HG03196 (cell line): ENCODE results near the gene RNF31.

ENCODE experiments used
- ATAC-seq: cut with Tn5 transposase; IDR thresholded peaks from one replicate; pipeline ENCODE4 v1.9.1; 2021; ENCODE audit not compliant: unreplicated experiment

The RNF31 gene

DNA sequence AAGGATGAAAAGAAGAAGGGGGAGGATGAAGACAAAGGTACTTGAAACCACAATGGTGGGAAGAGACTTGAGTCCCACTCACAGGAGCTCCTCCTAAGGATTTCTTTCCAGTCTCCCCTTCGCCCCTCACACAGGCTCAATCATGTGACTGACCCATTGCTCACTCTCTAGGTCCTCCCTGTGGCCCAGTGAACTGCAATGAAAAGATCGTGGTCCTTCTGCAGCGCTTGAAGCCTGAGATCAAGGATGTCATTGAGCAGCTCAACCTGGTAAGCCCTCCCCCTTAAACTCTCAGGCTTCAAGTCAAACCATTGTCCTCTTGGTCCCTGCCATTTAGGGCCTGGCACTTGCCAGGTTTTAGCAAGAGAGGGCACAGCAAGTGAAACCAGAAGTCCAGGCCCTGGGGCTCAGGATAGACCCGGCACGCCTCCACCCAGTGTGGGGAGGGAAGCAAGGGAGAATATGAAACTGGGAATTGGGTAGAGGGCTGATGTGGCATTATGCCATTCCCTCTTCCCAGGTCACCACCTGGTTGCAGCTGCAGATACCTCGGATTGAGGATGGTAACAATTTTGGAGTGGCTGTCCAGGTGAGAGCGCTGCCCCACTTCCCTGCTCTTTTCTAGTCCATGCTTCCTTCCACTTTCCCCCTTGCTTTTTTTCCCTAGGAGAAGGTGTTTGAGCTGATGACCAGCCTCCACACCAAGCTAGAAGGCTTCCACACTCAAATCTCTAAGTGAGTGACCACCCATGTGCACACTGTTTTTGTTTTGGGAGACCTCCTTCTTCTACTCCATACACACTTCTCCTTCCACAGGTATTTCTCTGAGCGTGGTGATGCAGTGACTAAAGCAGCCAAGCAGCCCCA, 9.5 kb upstream of the RNF31 start:
- ATAC-seq = no peak

DNA sequence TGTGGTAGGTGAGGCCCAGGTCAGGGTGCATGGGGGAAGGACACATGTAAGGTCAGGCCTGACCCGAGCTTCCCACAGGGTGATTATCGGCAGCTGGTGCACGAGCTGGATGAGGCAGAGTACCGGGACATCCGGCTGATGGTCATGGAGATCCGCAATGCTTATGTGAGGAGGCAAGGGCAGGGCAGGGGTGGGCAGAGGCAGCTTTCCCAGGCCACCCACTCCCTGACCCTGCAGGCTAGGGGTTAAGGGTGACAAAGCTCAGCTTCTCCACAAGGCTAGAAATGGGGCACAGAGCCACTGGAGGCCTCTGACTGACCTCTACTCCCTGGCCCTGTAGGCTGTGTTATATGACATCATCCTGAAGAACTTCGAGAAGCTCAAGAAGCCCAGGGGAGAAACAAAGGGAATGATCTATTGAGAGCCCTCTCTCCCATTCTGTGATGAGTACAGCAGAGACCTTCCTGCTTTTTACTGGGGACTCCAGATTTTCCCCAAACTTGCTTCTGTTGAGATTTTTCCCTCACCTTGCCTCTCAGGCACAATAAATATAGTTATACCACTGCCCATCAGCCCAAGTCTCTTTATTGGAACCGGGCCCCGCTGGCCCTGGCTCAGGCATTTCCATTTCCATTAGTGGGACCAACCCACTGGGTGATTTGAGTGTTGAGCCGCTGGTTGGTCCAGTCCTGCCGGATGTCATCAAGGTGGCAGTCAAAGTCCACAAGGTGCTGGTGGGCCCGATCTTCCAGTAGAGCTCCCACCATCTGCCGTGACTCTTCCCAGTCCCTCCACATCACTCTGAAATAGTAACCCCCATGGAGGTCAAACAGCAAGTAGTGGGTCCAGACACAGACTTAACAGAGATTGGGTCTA, 8.7 kb upstream of the RNF31 start:
- no peak for ATAC-seq

DNA sequence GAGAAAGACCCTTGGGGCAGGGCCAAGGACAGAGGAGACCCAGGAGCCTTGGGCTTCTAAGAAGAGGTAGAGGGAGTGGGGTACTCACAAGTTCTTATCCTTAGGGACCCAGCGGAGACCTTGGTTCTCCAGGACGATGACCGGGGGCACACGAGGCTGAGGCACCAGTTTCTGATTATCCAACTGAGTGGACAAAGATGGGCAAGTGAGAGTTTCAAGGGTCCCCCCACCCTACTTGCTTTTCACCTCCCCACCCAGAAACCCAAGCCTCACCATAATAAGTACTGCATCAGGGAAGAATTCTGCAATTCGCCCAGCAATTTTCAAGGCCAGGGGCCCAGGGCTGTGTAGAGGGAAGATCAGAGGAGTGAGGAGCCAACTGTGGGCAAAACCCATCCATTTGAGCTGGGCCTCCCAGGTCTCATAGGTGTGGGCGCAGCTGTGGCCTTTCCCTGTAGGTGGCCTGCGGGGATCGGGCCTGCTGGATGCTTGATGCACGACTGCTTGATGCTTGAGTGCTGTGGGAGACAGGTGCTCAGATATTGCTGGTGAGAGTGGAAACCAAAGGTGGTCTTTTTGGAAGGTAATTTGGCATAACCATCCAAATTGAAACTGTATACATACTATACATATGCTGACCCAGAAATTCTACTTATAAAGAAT, 7.9 kb upstream of the RNF31 start:
- no peak for ATAC-seq

- ATAC-seq = peak; percentile 81
Observed at GRCh38 chr14:24141097-24141880, 6.0 kb upstream of the RNF31 start, which contains the start of gene EMC9. Gene EMC9 (minus strand): TSS chr14:24141591. CDS start chr14:24141304, 287 bp downstream.

GRCh38 chr14:24143511-24143910, 3.8 kb upstream of the RNF31 start:
- no peak for ATAC-seq

GRCh38 chr14:24144451-24144850, 2.8 kb upstream of the RNF31 start:
- no peak for ATAC-seq

- no peak for ATAC-seq
Observed at GRCh38 chr14:24145219-24145618, 2.1 kb upstream of the RNF31 start.

DNA sequence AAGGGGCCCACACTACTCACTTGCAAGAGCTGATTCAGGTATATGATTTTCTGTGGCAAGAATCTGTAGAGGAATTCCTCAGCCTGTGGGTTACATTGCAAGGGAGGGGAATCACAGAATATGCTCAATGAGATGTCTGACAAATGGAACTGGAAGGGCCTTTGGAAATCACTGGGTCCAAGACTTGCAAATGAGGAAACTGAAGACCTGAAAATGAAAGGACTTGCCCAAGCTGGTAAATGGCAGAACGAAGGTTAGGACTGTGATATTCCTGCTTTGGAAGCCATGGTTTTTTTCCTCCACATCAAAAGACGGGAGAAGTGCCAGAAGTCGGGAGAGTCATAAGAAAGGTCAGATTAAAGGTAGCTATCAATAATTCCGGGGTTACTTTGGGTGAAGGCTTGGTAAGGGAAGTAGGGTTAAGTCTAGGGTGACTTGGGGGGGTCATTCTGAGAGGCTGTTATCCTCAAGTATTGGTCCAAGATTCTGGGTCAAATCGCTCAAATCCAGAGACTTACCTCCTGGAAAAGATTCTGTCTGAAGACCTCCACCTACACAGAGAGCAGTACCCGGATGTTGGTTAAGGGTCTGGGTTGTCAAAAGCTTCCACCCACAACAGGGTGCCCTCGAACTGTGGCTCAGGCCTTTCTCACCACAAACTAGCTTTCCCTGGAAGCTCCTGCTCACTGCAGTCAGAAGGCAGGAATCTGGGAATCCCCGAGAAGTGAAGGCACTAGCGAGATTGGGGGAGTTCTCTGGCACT, 1.4 kb upstream of the RNF31 start:
- no peak for ATAC-seq

DNA sequence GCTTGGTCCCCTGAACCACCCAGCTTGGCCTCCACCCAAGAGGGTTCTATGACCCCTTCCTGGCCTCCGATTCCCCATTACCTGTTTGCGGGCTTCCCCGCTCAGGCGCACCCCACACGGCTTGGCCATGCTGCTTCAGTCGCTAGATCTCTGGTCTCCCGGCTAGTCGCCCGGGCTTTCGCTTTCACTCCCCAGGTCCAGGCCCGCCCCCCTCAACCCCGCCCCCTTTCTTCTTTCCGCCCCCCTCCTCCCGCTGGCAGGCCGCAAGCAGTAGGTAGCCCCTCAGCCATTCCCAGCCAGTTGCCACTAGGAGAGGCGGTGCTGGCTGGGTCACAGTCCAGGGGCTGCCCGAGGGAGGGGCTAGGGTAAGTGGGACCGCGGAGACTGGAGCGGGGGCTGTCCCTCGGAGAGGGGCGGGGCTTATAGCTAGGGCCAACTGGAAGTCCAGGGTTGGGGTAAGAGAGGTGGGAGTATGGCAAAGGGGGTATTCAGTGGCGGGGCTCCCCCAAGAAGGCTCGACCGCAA, 783 bp upstream of the RNF31 start, which contains the start of gene PSME2:
TSS of gene PSME2 (minus strand) at position 158 of the 525 bp plus-strand sequence. CDS start at position 129, 29 bp downstream.
- peak; percentile 64 for ATAC-seq

- ATAC-seq = no peak
Observed at GRCh38 chr14:24147761-24148428, 597 bp downstream of the RNF31 start.

DNA sequence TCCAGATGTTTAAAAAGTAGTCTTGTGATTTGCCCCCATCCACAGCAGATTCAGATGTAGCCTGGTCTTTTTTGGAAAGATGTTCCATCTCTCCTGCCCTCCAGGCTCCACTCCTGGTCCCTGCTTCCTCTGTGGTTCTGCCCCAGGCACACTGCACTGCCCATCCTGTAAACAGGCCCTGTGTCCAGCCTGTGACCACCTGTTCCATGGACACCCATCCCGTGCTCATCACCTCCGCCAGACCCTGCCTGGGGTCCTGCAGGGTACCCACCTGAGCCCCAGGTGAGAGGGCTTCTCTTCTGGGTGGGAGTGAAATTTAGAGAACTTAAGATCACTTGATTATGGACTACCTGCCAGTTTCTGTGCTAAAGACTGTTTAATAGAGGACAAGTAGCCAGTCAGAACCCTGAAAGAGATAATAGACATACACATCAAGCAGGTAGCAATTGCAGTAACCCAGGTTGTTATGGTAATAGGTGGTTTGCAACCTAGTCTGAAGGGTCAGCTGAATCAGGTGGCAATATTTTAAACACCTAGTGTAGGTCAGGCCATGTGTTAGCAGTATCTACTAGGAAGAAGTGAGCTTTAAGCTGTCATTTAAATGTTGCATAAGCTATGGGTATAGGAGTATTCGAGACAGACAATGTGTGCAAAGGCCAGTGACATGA, 2.1 kb downstream of the RNF31 start:
- no peak for ATAC-seq

DNA sequence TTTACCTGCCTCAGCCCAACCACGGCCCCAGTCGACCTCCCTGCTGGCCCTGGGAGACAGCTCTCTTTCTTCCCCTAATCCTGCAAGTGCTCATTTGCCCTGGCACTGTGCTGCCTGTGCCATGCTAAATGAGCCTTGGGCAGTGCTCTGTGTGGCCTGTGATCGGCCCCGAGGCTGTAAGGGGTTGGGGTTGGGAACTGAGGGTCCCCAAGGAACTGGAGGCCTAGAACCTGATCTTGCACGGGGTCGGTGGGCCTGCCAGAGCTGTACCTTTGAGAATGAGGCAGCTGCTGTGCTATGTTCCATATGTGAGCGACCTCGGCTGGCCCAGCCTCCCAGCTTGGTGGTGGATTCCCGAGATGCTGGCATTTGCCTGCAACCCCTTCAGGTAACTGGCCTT, 2.8 kb downstream of the RNF31 start:
- ATAC-seq = no peak

- no peak for ATAC-seq
Observed at GRCh38 chr14:24150567-24150966, 3.3 kb downstream of the RNF31 start.

DNA sequence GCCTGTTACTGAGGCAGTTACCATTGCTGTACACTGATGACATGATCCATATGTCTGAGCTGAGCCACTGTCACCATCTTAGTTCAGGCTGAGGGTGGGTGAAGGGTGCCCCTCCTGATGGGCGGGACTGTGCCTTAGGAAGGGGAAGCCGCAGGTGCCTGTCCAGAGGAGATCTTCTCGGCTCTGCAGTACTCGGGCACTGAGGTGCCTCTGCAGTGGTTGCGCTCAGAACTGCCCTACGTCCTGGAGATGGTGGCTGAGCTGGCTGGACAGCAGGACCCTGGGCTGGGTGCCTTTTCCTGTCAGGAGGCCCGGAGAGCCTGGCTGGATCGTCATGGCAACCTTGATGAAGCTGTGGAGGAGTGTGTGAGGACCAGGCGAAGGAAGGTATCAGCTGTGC, 3.7 kb downstream of the RNF31 start:
- no peak for ATAC-seq

DNA sequence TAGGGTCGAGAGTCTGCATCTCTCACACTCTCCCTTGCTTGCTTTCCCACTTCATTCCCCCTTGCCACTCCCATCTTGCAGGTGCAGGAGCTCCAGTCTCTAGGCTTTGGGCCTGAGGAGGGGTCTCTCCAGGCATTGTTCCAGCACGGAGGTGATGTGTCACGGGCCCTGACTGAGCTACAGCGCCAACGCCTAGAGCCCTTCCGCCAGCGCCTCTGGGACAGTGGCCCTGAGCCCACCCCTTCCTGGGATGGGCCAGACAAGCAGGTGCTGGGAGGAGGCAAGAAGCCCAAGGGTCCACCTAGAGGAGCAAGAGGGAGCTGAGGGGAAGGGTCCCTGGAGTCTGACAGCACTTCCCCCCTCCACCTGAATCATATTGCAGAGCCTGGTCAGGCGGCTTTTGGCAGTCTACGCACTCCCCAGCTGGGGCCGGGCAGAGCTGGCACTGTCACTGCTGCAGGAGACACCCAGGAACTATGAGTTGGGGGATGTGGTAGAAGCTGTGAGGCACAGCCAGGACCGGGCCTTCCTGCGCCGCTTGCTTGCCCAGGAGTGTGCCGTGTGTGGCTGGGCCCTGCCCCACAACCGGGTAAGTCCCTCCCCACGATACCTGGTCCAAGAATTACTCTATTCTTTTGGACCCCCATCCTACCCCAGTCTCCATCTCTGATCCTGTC, 4.2 kb downstream of the RNF31 start:
- ATAC-seq = no peak

GRCh38 chr14:24155100-24155499, 7.8 kb downstream of the RNF31 start:
- ATAC-seq = no peak

DNA sequence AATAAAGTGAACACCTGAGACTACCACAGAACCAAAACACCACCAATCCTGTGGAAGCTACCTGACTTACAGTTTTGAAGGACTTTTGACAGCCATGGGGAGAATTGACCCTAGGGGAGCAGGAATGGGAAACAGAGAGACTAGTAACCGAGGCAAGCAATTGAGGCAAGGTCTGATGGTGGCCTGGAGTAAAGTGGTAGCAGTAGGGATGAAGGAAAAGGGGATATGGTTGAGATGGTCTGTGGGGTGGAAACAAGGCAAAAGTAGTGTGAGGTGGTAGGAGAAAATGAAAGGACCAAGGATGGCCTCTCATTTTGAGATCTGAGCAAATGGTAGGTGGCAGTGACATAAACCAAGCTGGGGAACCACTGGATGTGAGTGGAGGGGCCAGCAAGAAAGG, 9.5 kb downstream of the RNF31 start:
- no peak for ATAC-seq

DNA sequence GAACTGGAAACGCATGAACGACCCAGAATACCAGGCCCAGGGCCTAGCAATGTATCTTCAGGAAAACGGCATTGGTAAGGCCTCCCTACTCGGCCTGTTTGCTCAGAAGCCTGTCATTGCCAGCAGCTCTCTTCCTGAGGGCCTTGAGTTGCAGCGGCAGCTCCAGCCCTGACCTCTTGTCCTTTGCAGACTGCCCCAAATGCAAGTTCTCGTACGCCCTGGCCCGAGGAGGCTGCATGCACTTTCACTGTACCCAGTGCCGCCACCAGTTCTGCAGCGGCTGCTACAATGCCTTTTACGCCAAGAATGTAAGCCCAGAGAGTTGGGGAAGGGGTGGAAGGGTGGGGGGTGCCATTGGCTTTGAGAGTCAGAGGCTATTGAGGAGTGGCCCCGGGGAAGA, 10.0 kb downstream of the RNF31 start:
- ATAC-seq = no peak
